Thyroid gland (tissue), 4 donors: ENCODE results near the gene VAV3. TPM values are rescaled to one million over a fixed set of nuclear protein-coding genes. Genes with fewer than 3 reads are reported as not detected.

Experiments
- DNase-seq, 2 donors: peaks; one replicate each; pipeline ENCODE4 v3.0.0-alpha.2; 2019
- H3K27ac ChIP-seq, 3 donors: fragments of 200-600 bp; sonication (generic); 1 replicate in 2 of 3; 2 replicates in 1 of 3; pipeline ENCODE4 v1.5.1; 2016 to 2019; ENCODE audit warnings: mild to moderate bottlenecking in 1 of 3, moderate library complexity in 1 of 3
- H3K27me3 ChIP-seq: fragments of 200-600 bp; sonication (generic); one replicate; pipeline ENCODE4 v1.5.1; 2019
- H3K36me3 ChIP-seq, 2 donors: fragments of 200-600 bp; sonication (generic); one replicate each; pipeline ENCODE4 v1.5.1; 2016 to 2019
- H3K4me1 ChIP-seq, 2 donors: fragments of 200-600 bp; sonication (generic); one replicate each; pipeline ENCODE4 v1.5.1; 2017 to 2019
- H3K4me3 ChIP-seq, 3 donors: fragments of 200-600 bp; sonication (generic); replicated peaks in 1 of 3; 1 replicate in 2 of 3; 2 replicates in 1 of 3; pipeline ENCODE4 v1.5.1; 2016; ENCODE audit warnings: mild to moderate bottlenecking in 1 of 3
- H3K9me3 ChIP-seq: fragments of 200-600 bp; sonication (generic); one replicate; pipeline ENCODE4 v1.5.1; 2017
- CTCF ChIP-seq, 6 experiments: fragments of 200-600 bp in 3 of 6; fragments of 450-650 bp in 3 of 6; sonication (generic) in 3 of 6; IDR thresholded peaks; one replicate each; pipeline ENCODE4 v1.5.1; 2016 to 2019; ENCODE audit warnings: antibody characterized with exemption in 6 of 6, mild to moderate bottlenecking in 2 of 6, inconsistent platforms in 1 of 6, moderate library complexity in 1 of 6
- POLR2A ChIP-seq, 2 donors: fragments of 450-650 bp; IDR thresholded peaks; one replicate each; pipeline ENCODE4 v1.6.1; 2017; ENCODE audit warnings: antibody characterized with exemption in 2 of 2, mild to moderate bottlenecking in 2 of 2, moderate library complexity in 1 of 2
- WGBS, 2 donors: methylation state at CpG; one replicate each; pipeline ENCODE4 v1.1.5; 2017; 5-methylcytosine and 5-hydroxymethylcytosine counted together
- intact Hi-C: fragments of 100-400 bp; cut with DNase I; formaldehyde crosslinking; loops from one replicate; pipeline ENCODE4 v1.15.1; 2023
- total RNA-seq, 4 donors: library from RNA; depleted of rRNA; stranded (reverse); fragments of >200 nt; gene quantifications; one replicate each; pipeline ENCODE4 v1.2.3, GENCODE V29; 2016

Gene VAV3
- total RNA-seq, 4 donors from 2014 or later = 14.8 to 22.8 (median 18.8) TPM

GRCh38 chr1:107643766-107644165 is 321.2 kb downstream of the VAV3 start:
- no peaks in the 10 kb centered on the region for H3K9me3 ChIP-seq
- H3K36me3 ChIP-seq = no peaks in the 10 kb centered on the region
- H3K27ac ChIP-seq = no peak overlapping the region
- intact Hi-C loops = no loop called here
- H3K4me1 ChIP-seq = no peaks in the 10 kb centered on the region
- 74 to 81% methylated on average over 1 of the region's 1 CpG for WGBS, 2 donors
- H3K27me3 ChIP-seq = no peaks in the 10 kb centered on the region
- no peak for TF ChIP-seq CTCF (IDR thresholded peaks at IDR 0.05)
- no peak for TF ChIP-seq POLR2A (IDR thresholded peaks at IDR 0.05)
- no peak overlapping the region for H3K4me3 ChIP-seq
- no peak for DNase-seq

GRCh38 chr1:107640207-107640606 is 324.8 kb downstream of the VAV3 start:
- no peaks in the 10 kb centered on the region for H3K4me1 ChIP-seq
- H3K36me3 ChIP-seq = no peaks in the 10 kb centered on the region
- WGBS, 2 donors = 84 to 87% methylated on average over 7 of the region's 7 CpGs
- no peaks in the 10 kb centered on the region for H3K27me3 ChIP-seq
- TF ChIP-seq CTCF (IDR thresholded peaks at IDR 0.05) (no peak), POLR2A (IDR thresholded peaks at IDR 0.05) (no peak)
- no peak overlapping the region for H3K27ac ChIP-seq
- no peaks in the 10 kb centered on the region for H3K9me3 ChIP-seq
- intact Hi-C loops = no loop called here
- H3K4me3 ChIP-seq = no peak overlapping the region
- no peak for DNase-seq

GRCh38 chr1:107637101-107637500 is 327.9 kb downstream of the VAV3 start:
- no peak for DNase-seq
- H3K36me3 ChIP-seq = no peaks in the 10 kb centered on the region
- H3K4me1 ChIP-seq = no peaks in the 10 kb centered on the region
- no peaks in the 10 kb centered on the region for H3K9me3 ChIP-seq
- 95% methylated on average over 6 of the region's 6 CpGs for WGBS, 2 donors
- no peaks in the 10 kb centered on the region for H3K27me3 ChIP-seq
- H3K4me3 ChIP-seq = no peak overlapping the region
- H3K27ac ChIP-seq = no peak overlapping the region
- TF ChIP-seq POLR2A (IDR thresholded peaks at IDR 0.05) (no peak), CTCF (IDR thresholded peaks at IDR 0.05) (no peak)
- intact Hi-C loops = no loop called here

GRCh38 chr1:107633596-107633995 is 331.4 kb downstream of the VAV3 start:
- no peaks in the 10 kb centered on the region for H3K4me1 ChIP-seq
- no peaks in the 10 kb centered on the region for H3K9me3 ChIP-seq
- H3K4me3 ChIP-seq = no peak overlapping the region
- H3K36me3 ChIP-seq = no peaks in the 10 kb centered on the region
- TF ChIP-seq CTCF (IDR thresholded peaks at IDR 0.05) (no peak), POLR2A (IDR thresholded peaks at IDR 0.05) (no peak)
- intact Hi-C loops = no loop called here
- 66 to 70% methylated on average over 5 of the region's 5 CpGs for WGBS, 2 donors
- no peak overlapping the region for H3K27ac ChIP-seq
- no peaks in the 10 kb centered on the region for H3K27me3 ChIP-seq
- DNase-seq = no peak

- H3K4me3 ChIP-seq = no peak overlapping the region
- H3K27me3 ChIP-seq = no peaks in the 10 kb centered on the region
- intact Hi-C loops = no loop called here
- DNase-seq = no peak
- TF ChIP-seq CTCF (IDR thresholded peaks at IDR 0.05) = no peak
- TF ChIP-seq POLR2A (IDR thresholded peaks at IDR 0.05) = no peak
- H3K36me3 ChIP-seq = no peaks in the 10 kb centered on the region
- 57 to 69% methylated on average over 2 of the region's 2 CpGs for WGBS, 2 donors
- H3K4me1 ChIP-seq = no peaks in the 10 kb centered on the region
- H3K9me3 ChIP-seq = no peaks in the 10 kb centered on the region
- no peak overlapping the region for H3K27ac ChIP-seq
Observed at GRCh38 chr1:107626073-107626796, 338.7 kb downstream of the VAV3 start.
